Activated CD4-positive, CD25-positive, alpha-beta regulatory T cell (primary cell): ENCODE data around the gene CARD6.
"Not testable (repeated sequence)": the region's sequence is repeated elsewhere in the genome, so short reads cannot be mapped to it uniquely, and the experiment has no call there.

Experiments
- DNase-seq, 4 experiments: peaks; one replicate each; lab custom pipeline; 2025; lab: John Stamatoyannopoulos, UW

Gene CARD6

GRCh38 chr5:40875958-40876357 lies 34.8 kb downstream of the CARD6 start:
- no peak for DNase-seq

- DNase-seq, result no peak
Observed at GRCh38 chr5:40877371-40877988, 36.3 kb downstream of the CARD6 start.

DNA sequence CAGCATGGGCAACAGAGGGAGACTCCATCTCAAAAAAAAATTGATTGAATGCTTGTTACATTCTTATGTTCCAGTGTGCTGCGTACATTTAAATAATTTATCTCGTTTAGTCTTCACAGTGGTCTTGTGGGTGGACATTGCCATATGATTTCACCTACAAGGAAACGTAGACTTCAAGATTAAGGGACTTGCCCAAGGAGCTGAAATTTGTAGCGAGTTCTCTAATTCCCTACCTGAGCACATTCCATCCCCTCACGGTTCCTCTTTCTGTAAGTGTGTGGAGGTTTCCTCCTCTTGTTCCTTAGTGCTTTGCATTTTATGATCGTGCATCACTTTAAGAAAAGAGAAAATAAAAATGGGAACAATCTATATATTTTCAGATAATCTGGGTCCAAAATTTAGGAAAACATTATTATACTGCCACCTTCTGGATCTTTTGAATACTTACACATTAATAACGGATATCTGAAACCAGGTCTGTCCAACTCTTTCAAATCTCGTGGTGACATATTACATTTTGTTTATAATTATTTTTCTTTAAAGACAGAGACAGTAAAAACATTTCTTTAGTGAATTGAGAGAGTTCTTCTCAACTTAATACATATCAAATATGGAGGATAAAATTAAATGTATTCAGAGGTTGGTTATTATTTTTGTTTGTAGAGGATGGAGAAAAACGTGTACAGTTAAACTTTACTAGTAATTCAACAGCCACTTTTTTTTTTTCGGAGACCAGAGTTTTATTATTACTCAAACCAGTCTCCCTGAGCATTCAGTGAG lies 38.2 kb downstream of the CARD6 start:
- DNase-seq, result no peak

DNA sequence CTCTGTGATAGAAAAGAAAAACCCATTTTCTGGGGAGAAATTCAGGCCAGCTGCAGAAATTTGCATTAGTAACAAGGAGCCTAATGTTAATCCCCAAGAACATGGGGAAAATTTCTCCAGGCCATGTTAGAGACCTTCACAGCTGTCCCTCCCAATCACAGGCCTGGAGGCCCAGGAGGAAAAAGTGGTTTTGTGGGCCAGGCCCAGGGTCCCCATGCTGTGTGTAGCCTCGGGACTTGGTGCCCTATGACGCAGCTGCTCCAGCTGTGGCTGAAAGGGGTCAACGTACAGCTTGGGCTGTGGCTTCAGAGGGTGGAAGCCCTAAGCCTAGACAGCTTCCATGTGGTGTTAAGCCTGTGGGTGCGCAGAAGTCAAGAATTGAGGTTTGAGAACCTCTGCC lies 41.1 kb downstream of the CARD6 start:
- no peak for DNase-seq

- DNase-seq, result not testable (repeated sequence)
Observed at GRCh38 chr5:40883051-40883450, 41.9 kb downstream of the CARD6 start.

GRCh38 chr5:40895440-40896425 lies 54.6 kb downstream of the CARD6 start:
- DNase-seq, result not testable (repeated sequence)

DNA sequence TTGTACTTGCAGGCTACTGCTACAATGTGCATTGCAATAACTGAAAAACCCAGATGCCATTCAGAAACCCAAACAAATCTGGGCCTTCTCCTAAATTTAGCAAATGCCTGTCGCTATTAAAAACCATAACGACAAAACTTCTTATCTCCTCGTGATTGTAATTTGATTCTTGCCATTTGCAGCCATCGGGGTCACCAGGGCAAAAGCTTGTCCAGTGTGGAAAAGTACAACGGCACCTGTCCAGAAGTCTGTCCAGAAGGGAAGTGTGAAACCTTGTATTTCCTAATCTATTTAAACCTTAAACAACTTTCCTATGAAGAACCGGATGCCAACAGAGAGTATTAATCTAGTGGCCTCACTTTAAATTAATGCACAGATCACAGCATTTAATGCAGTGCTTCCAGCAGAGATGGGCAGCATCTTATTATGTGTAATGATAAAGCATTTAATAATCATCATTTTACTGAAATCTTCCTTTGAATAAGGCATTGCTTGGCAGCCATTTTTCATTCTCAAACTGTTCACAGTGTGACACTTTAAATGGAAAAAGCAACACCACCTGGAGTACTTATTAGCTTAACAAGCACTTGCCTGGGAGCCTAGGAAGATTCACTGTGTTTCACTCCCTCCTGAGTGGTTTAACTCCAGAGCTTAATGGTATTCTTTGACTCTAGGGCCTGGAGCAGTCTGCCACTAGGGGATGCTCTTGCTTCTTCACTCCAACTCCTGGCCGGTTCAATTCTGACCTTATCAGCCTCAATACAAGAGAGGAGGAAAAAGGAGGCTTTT lies 63.2 kb downstream of the CARD6 start:
- no peak for DNase-seq

GRCh38 chr5:40904994-40905306 lies 63.8 kb downstream of the CARD6 start:
- DNase-seq, result no peak

DNA sequence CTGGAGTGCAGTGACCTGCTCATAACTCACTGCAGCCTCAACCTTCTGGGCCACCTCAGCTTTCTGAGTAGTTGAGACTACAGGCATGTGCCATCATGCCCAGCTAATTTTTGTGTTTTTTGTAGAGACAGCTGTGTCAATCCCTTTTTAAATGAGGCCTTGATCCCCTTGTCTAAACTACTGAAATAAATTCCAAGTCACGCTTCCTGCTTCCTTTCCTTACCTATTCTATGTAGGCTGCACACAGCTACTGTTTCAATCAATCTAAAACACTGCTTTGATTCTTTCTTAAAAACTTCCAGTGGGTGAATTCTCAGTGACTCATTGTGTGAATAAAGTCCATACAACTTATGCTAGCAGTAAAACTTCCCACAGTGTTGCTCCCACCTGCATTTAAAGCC lies 65.2 kb downstream of the CARD6 start:
- no peak for DNase-seq

GRCh38 chr5:40909264-40909663 lies 68.1 kb downstream of the CARD6 start, which contains the start of gene C7:
Gene C7, plus strand, starts transcription at chr5:40909497. Its CDS starts 114 bp downstream, at chr5:40909611.
- DNase-seq, result no peak

DNA sequence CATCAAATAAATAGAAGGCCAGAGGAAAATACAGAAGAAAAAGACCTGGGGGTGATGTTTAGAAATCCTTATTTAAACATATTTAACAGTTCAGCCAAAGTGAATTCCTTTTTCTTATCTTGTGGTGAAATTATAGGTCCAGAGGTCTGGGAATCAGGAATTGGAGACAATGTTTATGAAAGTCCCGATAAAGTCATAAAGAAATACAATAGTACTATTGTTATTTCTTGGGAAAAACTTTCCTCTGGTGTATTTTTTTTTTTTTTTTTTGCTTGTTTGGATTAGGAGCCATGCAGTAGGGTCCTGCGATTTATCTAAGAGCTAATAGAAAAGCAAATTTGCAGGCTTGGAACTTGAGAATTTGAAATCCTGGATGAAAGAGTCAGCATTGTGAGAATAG lies 68.6 kb downstream of the CARD6 start:
- DNase-seq, result no peak
